ENCODE results near the gene PGAM2. TPM values are rescaled to one million over a fixed set of nuclear protein-coding genes. Genes with fewer than 3 reads are reported as not detected.
"Not testable (repeated sequence)": the region's sequence is repeated elsewhere in the genome, so short reads cannot be mapped to it uniquely, and the experiment has no call there.

Gene PGAM2
- total RNA-seq, 1 donor from 2014 or later, result under 0.01 TPM

- not testable (repeated sequence) for DNase-seq (ENCODE audit: low read depth in 2 of 2)
Measured at GRCh38 chr7:44032031-44032430, 33.3 kb downstream of the PGAM2 start.

- not testable (repeated sequence) for DNase-seq (ENCODE audit: low read depth in 2 of 2)
Measured at GRCh38 chr7:44031319-44031718, 34.0 kb downstream of the PGAM2 start.

GRCh38 chr7:44030029-44030428 is 35.3 kb downstream of the PGAM2 start:
- not testable (repeated sequence) for DNase-seq (ENCODE audit: low read depth in 2 of 2)

- DNase-seq (ENCODE audit: low read depth in 2 of 2), result not testable (repeated sequence)
Measured at GRCh38 chr7:44029433-44029832, 35.9 kb downstream of the PGAM2 start.

- not testable (repeated sequence) for DNase-seq (ENCODE audit: low read depth in 2 of 2)
Measured at GRCh38 chr7:44022796-44023467, 42.4 kb downstream of the PGAM2 start.

- DNase-seq (ENCODE audit: low read depth in 2 of 2), result not testable (repeated sequence)
Measured at GRCh38 chr7:44022069-44022468, 43.3 kb downstream of the PGAM2 start.

GRCh38 chr7:44019825-44020224 is 45.5 kb downstream of the PGAM2 start:
- DNase-seq (ENCODE audit: low read depth in 2 of 2), result not testable (repeated sequence)

GRCh38 chr7:44018857-44019807 is 46.2 kb downstream of the PGAM2 start:
- peak; percentile 94 for DNase-seq (ENCODE audit: low read depth in 2 of 2)

- not testable (repeated sequence) for DNase-seq (ENCODE audit: low read depth in 2 of 2)
Measured at GRCh38 chr7:44015090-44015489, 50.3 kb downstream of the PGAM2 start.

Other genes with a start within 250 kb of the PGAM2 start
- gene MRPS24, start 196.1 kb downstream of the PGAM2 start, total RNA-seq, result 49.6 and 61.7 TPM in 2 replicates
- 14.6 and 20.0 TPM in 2 replicates for gene URGCP, start 159.0 kb downstream of the PGAM2 start, total RNA-seq
- gene UBE2D4, start 139.1 kb downstream of the PGAM2 start, total RNA-seq, result 4.8 and 8.3 TPM in 2 replicates
- not detected in 2 replicates for gene SPDYE1, start 67.7 kb downstream of the PGAM2 start, total RNA-seq
- 85.9 and 97.8 TPM in 2 replicates for gene DBNL, start 20.9 kb downstream of the PGAM2 start, total RNA-seq
- 4.1 and 7.1 TPM in 2 replicates for gene POLM, start 17.0 kb upstream of the PGAM2 start, total RNA-seq
- gene AEBP1, start 38.8 kb upstream of the PGAM2 start, total RNA-seq, result 9.2 and 19.8 TPM in 2 replicates
- gene POLD2, start 58.0 kb upstream of the PGAM2 start, total RNA-seq, result 39.5 and 47.5 TPM in 2 replicates
- not detected in 2 replicates for gene MYL7, start 75.8 kb upstream of the PGAM2 start, total RNA-seq
- 0.20 and 0.22 TPM in 2 replicates for gene GCK, start 123.9 kb upstream of the PGAM2 start, total RNA-seq
- gene YKT6, start 135.4 kb upstream of the PGAM2 start, total RNA-seq, result 75.0 and 78.9 TPM in 2 replicates